ENCODE data around the gene RBSN.

RBSN gene

GRCh38 chr3:15055019-15055557 is 43.9 kb downstream of the RBSN start:
- H2BK120ac ChIP-seq (ENCODE audit: insufficient read depth, low read length, poor library complexity) = no peak overlapping the region
- H3K9me3 ChIP-seq (ENCODE audit: insufficient read depth, low read depth, low read length) = no peaks in the 10 kb centered on the region
- no peaks in the 10 kb centered on the region for H3K27me3 ChIP-seq (ENCODE audit: insufficient read depth, low read length)
- no CpG with 5 or more reads among the region's 8 CpGs for WGBS (ENCODE audit: extremely low coverage, insufficient coverage, insufficient read length)
- no peak overlapping the region for H3K14ac ChIP-seq (ENCODE audit: low read length)
- H3K4me2 ChIP-seq (ENCODE audit: low read length) = no peak overlapping the region
- peaks cover 2% of the 10 kb centered on the region for H3K79me2 ChIP-seq (ENCODE audit: control insufficient read depth, insufficient read depth, low read length, poor library complexity)
- no peak overlapping the region for H3K9ac ChIP-seq (ENCODE audit: low read length)
- no peak for DNase-seq
- peaks cover 37 to 42% of the 10 kb centered on the region in 2 experiments for H3K36me3 ChIP-seq (ENCODE audit: control insufficient read depth in 1 of 2, insufficient read depth in 2 of 2, low read length in 2 of 2)
- no peak overlapping the region for H2AFZ ChIP-seq (ENCODE audit: insufficient read depth, low read length, poor library complexity)
- peaks cover 4% of the 10 kb centered on the region for H3K79me1 ChIP-seq (ENCODE audit: low read length)
- no peak overlapping the region for H2BK12ac ChIP-seq (ENCODE audit: low read length)
- no peak overlapping the region for H4K8ac ChIP-seq (ENCODE audit: low read depth, low read length)
- H3K27ac ChIP-seq (ENCODE audit: low read depth, low read length) = no peak overlapping the region
- H3K23ac ChIP-seq (ENCODE audit: low read length) = no peak overlapping the region
- H3K4ac ChIP-seq (ENCODE audit: low read depth, low read length) = no peak overlapping the region
- H4K91ac ChIP-seq (ENCODE audit: low read depth, low read length) = no peak overlapping the region
- no peak overlapping the region for H2AK5ac ChIP-seq (ENCODE audit: low read length)
- H3K4me1 ChIP-seq (ENCODE audit: control insufficient read depth in 1 of 2, insufficient read depth in 2 of 2, low read length in 2 of 2) = peaks cover 11 to 12% of the 10 kb centered on the region in 2 experiments
- H3K18ac ChIP-seq (ENCODE audit: low read length) = no peak overlapping the region
- no peak overlapping the region for H2BK5ac ChIP-seq (ENCODE audit: low read depth, low read length, poor library complexity)
- no peak overlapping the region for H3K4me3 ChIP-seq (ENCODE audit: low read depth, low read length)
- H4K12ac ChIP-seq (ENCODE audit: low read depth, low read length) = no peak overlapping the region

- Histone ChIP-seq H3K9ac (ENCODE audit: low read length) (no peak overlapping the region), H2BK12ac (ENCODE audit: low read length) (no peak overlapping the region), H3K4me1 (ENCODE audit: control insufficient read depth in 1 of 2, insufficient read depth in 2 of 2, low read length in 2 of 2) (peaks cover 11 to 12% of the 10 kb centered on the region in 2 experiments), H3K27ac (ENCODE audit: low read depth, low read length) (peak overlapping the region; percentile 19), H2AFZ (ENCODE audit: insufficient read depth, low read length, poor library complexity) (no peak overlapping the region), H3K27me3 (ENCODE audit: insufficient read depth, low read length) (no peaks in the 10 kb centered on the region), H2BK5ac (ENCODE audit: low read depth, low read length, poor library complexity) (no peak overlapping the region), H3K79me1 (ENCODE audit: low read length) (peaks cover 4% of the 10 kb centered on the region), H4K8ac (ENCODE audit: low read depth, low read length) (no peak overlapping the region), H3K14ac (ENCODE audit: low read length) (no peak overlapping the region), H3K79me2 (ENCODE audit: control insufficient read depth, insufficient read depth, low read length, poor library complexity) (peaks cover 2% of the 10 kb centered on the region), H3K23ac (ENCODE audit: low read length) (no peak overlapping the region), H2AK5ac (ENCODE audit: low read length) (no peak overlapping the region), H4K12ac (ENCODE audit: low read depth, low read length) (no peak overlapping the region), H4K91ac (ENCODE audit: low read depth, low read length) (no peak overlapping the region), H3K18ac (ENCODE audit: low read length) (no peak overlapping the region), H3K9me3 (ENCODE audit: insufficient read depth, low read depth, low read length) (no peaks in the 10 kb centered on the region), H3K4ac (ENCODE audit: low read depth, low read length) (no peak overlapping the region), H2BK120ac (ENCODE audit: insufficient read depth, low read length, poor library complexity) (no peak overlapping the region), H3K4me2 (ENCODE audit: low read length) (no peak overlapping the region), H3K4me3 (ENCODE audit: low read depth, low read length) (no peak overlapping the region), H3K36me3 (ENCODE audit: control insufficient read depth in 1 of 2, insufficient read depth in 2 of 2, low read length in 2 of 2) (peaks cover 39 to 42% of the 10 kb centered on the region in 2 experiments)
- no CpG with 5 or more reads among the region's 4 CpGs for WGBS (ENCODE audit: extremely low coverage, insufficient coverage, insufficient read length)
- DNase-seq = no peak
Observed at GRCh38 chr3:15053541-15053940, 45.4 kb downstream of the RBSN start.

DNA sequence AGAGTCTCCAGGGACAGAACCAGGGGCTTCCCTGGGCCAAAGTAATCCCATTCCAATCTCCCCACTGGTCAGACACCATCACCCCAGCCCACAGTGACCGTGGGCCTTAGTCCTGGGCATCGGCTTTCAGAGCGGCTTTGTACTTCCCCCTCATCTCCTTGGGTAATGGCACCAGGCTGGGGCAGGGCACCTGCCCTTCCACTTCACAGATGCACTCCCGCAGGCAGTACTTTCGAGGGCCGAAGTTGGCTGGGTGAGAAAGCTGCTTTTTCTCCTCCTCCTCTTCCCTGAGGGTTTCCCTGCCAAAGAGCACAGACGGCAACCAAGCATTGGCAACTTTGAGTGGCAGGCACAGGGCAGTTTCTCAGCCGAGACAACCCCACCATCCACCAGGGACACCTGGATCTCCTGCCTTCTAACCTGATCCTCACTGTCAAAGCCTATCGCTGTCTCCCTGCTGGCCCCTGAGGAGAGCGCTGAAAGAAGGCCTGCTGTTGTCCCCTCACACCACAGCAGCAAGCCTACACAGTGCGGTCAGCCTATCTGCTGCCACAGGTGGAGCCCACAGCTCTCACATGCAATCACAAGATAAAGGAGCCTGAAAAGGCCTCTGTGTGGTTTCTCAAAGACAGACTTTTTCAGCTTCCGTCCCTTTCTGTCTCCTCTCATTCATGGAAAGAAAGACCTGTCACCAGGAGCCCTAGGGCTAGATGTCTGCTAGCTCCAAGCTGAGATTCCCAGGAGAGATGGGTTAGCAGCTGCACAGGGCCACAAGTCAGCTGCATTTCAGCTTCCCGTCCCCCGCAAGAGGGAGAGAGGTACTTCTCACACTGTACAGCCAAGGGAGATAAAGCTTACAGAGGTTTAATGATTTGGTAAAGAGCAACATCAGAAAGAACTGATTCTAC is 46.4 kb downstream of the RBSN start:
- no peaks in the 10 kb centered on the region for H3K27me3 ChIP-seq (ENCODE audit: insufficient read depth, low read length)
- H3K18ac ChIP-seq (ENCODE audit: low read length) = peak overlapping the region; percentile 21
- H3K23ac ChIP-seq (ENCODE audit: low read length) = no peak overlapping the region
- H3K4me2 ChIP-seq (ENCODE audit: low read length) = no peak overlapping the region
- peaks cover 2% of the 10 kb centered on the region for H3K79me2 ChIP-seq (ENCODE audit: control insufficient read depth, insufficient read depth, low read length, poor library complexity)
- no peaks in the 10 kb centered on the region for H3K9me3 ChIP-seq (ENCODE audit: insufficient read depth, low read depth, low read length)
- H3K36me3 ChIP-seq (ENCODE audit: control insufficient read depth in 1 of 2, insufficient read depth in 2 of 2, low read length in 2 of 2) = peaks cover 33 to 40% of the 10 kb centered on the region in 2 experiments
- H3K4me1 ChIP-seq (ENCODE audit: control insufficient read depth in 1 of 2, insufficient read depth in 2 of 2, low read length in 2 of 2) = peaks cover 11 to 12% of the 10 kb centered on the region in 2 experiments
- H2BK120ac ChIP-seq (ENCODE audit: insufficient read depth, low read length, poor library complexity) = no peak overlapping the region
- H3K14ac ChIP-seq (ENCODE audit: low read length) = peak overlapping the region; percentile 13
- no peak for DNase-seq
- H3K27ac ChIP-seq (ENCODE audit: low read depth, low read length) = peak overlapping the region; percentile 48
- no peak overlapping the region for H2AFZ ChIP-seq (ENCODE audit: insufficient read depth, low read length, poor library complexity)
- no CpG with 5 or more reads among the region's 14 CpGs for WGBS (ENCODE audit: extremely low coverage, insufficient coverage, insufficient read length)
- no peak overlapping the region for H3K9ac ChIP-seq (ENCODE audit: low read length)
- H2BK5ac ChIP-seq (ENCODE audit: low read depth, low read length, poor library complexity) = peak overlapping the region; percentile 28
- H2BK12ac ChIP-seq (ENCODE audit: low read length) = no peak overlapping the region
- no peak overlapping the region for H3K4ac ChIP-seq (ENCODE audit: low read depth, low read length)
- H4K12ac ChIP-seq (ENCODE audit: low read depth, low read length) = no peak overlapping the region
- no peak overlapping the region for H2AK5ac ChIP-seq (ENCODE audit: low read length)
- H3K4me3 ChIP-seq (ENCODE audit: low read depth, low read length) = no peak overlapping the region
- no peak overlapping the region for H4K91ac ChIP-seq (ENCODE audit: low read depth, low read length)
- H3K79me1 ChIP-seq (ENCODE audit: low read length) = peaks cover 4% of the 10 kb centered on the region
- no peak overlapping the region for H4K8ac ChIP-seq (ENCODE audit: low read depth, low read length)

DNA sequence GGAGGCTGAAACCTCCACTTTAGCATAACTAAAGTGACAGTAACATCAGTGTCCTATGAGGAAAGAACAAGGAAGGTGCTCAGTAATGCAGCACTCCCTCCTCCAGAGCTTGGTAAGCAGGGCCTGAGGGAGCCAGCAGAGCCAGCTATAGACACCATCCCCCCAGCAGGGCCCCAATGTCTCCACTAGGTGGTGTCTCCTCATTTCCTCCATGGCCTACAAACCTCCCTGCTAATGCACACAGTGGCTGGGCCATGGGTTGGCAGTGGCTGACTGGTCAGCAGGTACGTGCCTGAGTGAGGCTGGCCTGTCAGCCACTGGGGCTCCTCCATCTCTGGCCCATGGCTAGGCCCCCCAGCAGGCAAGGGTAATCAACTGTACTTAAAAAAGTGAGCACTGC is 47.4 kb downstream of the RBSN start:
- Histone ChIP-seq H3K23ac (ENCODE audit: low read length) (no peak overlapping the region), H3K14ac (ENCODE audit: low read length) (no peak overlapping the region), H4K91ac (ENCODE audit: low read depth, low read length) (no peak overlapping the region), H2BK5ac (ENCODE audit: low read depth, low read length, poor library complexity) (no peak overlapping the region), H4K12ac (ENCODE audit: low read depth, low read length) (no peak overlapping the region), H3K27ac (ENCODE audit: low read depth, low read length) (no peak overlapping the region), H3K9me3 (ENCODE audit: insufficient read depth, low read depth, low read length) (no peaks in the 10 kb centered on the region), H3K36me3 (ENCODE audit: control insufficient read depth in 1 of 2, insufficient read depth in 2 of 2, low read length in 2 of 2) (peaks cover 36 to 40% of the 10 kb centered on the region in 2 experiments), H3K4ac (ENCODE audit: low read depth, low read length) (no peak overlapping the region), H3K4me2 (ENCODE audit: low read length) (no peak overlapping the region), H3K18ac (ENCODE audit: low read length) (no peak overlapping the region), H2AK5ac (ENCODE audit: low read length) (no peak overlapping the region), H3K4me3 (ENCODE audit: low read depth, low read length) (no peak overlapping the region), H3K79me1 (ENCODE audit: low read length) (peaks cover 4% of the 10 kb centered on the region), H3K27me3 (ENCODE audit: insufficient read depth, low read length) (no peaks in the 10 kb centered on the region), H4K8ac (ENCODE audit: low read depth, low read length) (no peak overlapping the region), H3K9ac (ENCODE audit: low read length) (no peak overlapping the region), H2AFZ (ENCODE audit: insufficient read depth, low read length, poor library complexity) (no peak overlapping the region), H3K79me2 (ENCODE audit: control insufficient read depth, insufficient read depth, low read length, poor library complexity) (peaks cover 2% of the 10 kb centered on the region), H3K4me1 (ENCODE audit: control insufficient read depth in 1 of 2, insufficient read depth in 2 of 2, low read length in 2 of 2) (peaks cover 11 to 12% of the 10 kb centered on the region in 2 experiments), H2BK12ac (ENCODE audit: low read length) (no peak overlapping the region), H2BK120ac (ENCODE audit: insufficient read depth, low read length, poor library complexity) (no peak overlapping the region)
- peak; percentile 14 to 51 for DNase-seq
- no CpG with 5 or more reads among the region's 1 CpG for WGBS (ENCODE audit: extremely low coverage, insufficient coverage, insufficient read length)

Measured in trophoblast cell (in vitro differentiated cells and primary cell).